Uterine smooth muscle cell (primary cell): Measurements from ENCODE around the gene IFNA14. TPM values are rescaled to one million over a fixed set of nuclear protein-coding genes. Genes with fewer than 3 reads are reported as not detected.

ENCODE experiments used
- total RNA-seq: library from RNA; depleted of rRNA; stranded (reverse); fragments of >200 nt; gene quantifications from 2 replicates; pipeline ENCODE4 v1.2.3, GENCODE V29; 2014

The IFNA14 gene
- not detected in 2 replicates for total RNA-seq

GRCh38 chr9:21239911-21240310, at the start of gene IFNA14:
Gene IFNA14 (minus strand): TSS chr9:21240005. CDS start chr9:21239935, 70 bp downstream.

GRCh38 chr9:21228122-21228521, 11.7 kb downstream of the IFNA14 start, which contains the start of gene IFNA17:
Gene IFNA17 (minus strand): TSS chr9:21228222. CDS start chr9:21228173, 49 bp downstream.

GRCh38 chr9:21217211-21217610, 22.6 kb downstream of the IFNA14 start, which contains the start of gene IFNA16:
Gene IFNA16 (minus strand): TSS chr9:21217311. CDS start chr9:21217305, 6 bp downstream.

GRCh38 chr9:21207043-21207442, 32.8 kb downstream of the IFNA14 start, which contains the start of gene IFNA10:
Gene IFNA10 (minus strand): TSS chr9:21207143. CDS start chr9:21207097, 46 bp downstream.

GRCh38 chr9:21202105-21202504, 37.7 kb downstream of the IFNA14 start, which contains the start of gene IFNA7:
Gene IFNA7 (minus strand): TSS chr9:21202205. CDS start chr9:21202165, 40 bp downstream.

Other genes with a start within 250 kb of the IFNA14 start
- gene HACD4, start 208.4 kb downstream of the IFNA14 start, total RNA-seq = 9.1 and 9.9 TPM in 2 replicates
- gene IFNB1, start 162.1 kb downstream of the IFNA14 start, total RNA-seq = not detected in 2 replicates
- not detected in 2 replicates for gene IFNW1, start 98.2 kb downstream of the IFNA14 start, total RNA-seq
- gene IFNA21, start 73.3 kb downstream of the IFNA14 start, total RNA-seq = not detected in 2 replicates
- gene IFNA4, start 52.4 kb downstream of the IFNA14 start, total RNA-seq = not detected in 2 replicates
- gene IFNA7, start 37.8 kb downstream of the IFNA14 start, total RNA-seq = not detected in 2 replicates
- not detected in 2 replicates for gene IFNA10, start 32.9 kb downstream of the IFNA14 start, total RNA-seq
- not detected in 2 replicates for gene IFNA16, start 22.7 kb downstream of the IFNA14 start, total RNA-seq
- not detected in 2 replicates for gene IFNA17, start 11.8 kb downstream of the IFNA14 start, total RNA-seq
- gene IFNA5, start 65.3 kb upstream of the IFNA14 start, total RNA-seq = 0.11 TPM in 1 of 2 replicates, not detected in the other
- gene KLHL9, start 95.4 kb upstream of the IFNA14 start, total RNA-seq = 48.1 and 48.9 TPM in 2 replicates
- gene IFNA6, start 110.9 kb upstream of the IFNA14 start, total RNA-seq = not detected in 2 replicates
- not detected in 2 replicates for gene IFNA13, start 128.1 kb upstream of the IFNA14 start, total RNA-seq
- gene IFNA2, start 145.4 kb upstream of the IFNA14 start, total RNA-seq = not detected in 2 replicates
- gene IFNA8, start 169.1 kb upstream of the IFNA14 start, total RNA-seq = not detected in 2 replicates
- gene IFNA1, start 200.4 kb upstream of the IFNA14 start, total RNA-seq = not detected in 2 replicates
- 15.7 and 19.6 TPM in 2 replicates for gene IFNE, start 242.3 kb upstream of the IFNA14 start, total RNA-seq